ENCODE results near the gene MAP3K4.

The MAP3K4 gene

GRCh38 chr6:161080263-161080970, 88.8 kb downstream of the MAP3K4 start:
- Histone ChIP-seq H3K9me3 (ENCODE audit: low read depth, low read length) (no peaks in the 10 kb centered on the region), H3K9ac (ENCODE audit: insufficient read length) (no peak overlapping the region), H3K4me3 (no peak overlapping the region), H3K27ac (no peak overlapping the region), H3K36me3 (ENCODE audit: insufficient read depth, low read length) (peaks cover 31% of the 10 kb centered on the region)
- DNase-seq (ENCODE audit: low read depth, low spot score), result no peak
- TF ChIP-seq EZH2 (IDR thresholded peaks at IDR 0.05) (no peak), POLR2AphosphoS5 (IDR thresholded peaks at IDR 0.05; ENCODE audit: borderline replicate concordance, low read depth, low read length) (no peak), FOXP2 (optimal IDR thresholded peaks at IDR 0.05; ENCODE audit: control extremely low read depth, extremely low read length, insufficient read depth) (no peak)

- H3K9me3 ChIP-seq (ENCODE audit: low read depth, low read length), result no peaks in the 10 kb centered on the region
- no peak overlapping the region for H3K4me3 ChIP-seq
- no peak for DNase-seq (ENCODE audit: low read depth, low spot score)
- TF ChIP-seq EZH2 (IDR thresholded peaks at IDR 0.05) (no peak), POLR2AphosphoS5 (IDR thresholded peaks at IDR 0.05; ENCODE audit: borderline replicate concordance, low read depth, low read length) (no peak), FOXP2 (optimal IDR thresholded peaks at IDR 0.05; ENCODE audit: control extremely low read depth, extremely low read length, insufficient read depth) (no peak)
- H3K27ac ChIP-seq, result no peak overlapping the region
- no peak overlapping the region for H3K9ac ChIP-seq (ENCODE audit: insufficient read length)
- H3K36me3 ChIP-seq (ENCODE audit: insufficient read depth, low read length), result peaks cover 42% of the 10 kb centered on the region
These were observed 90.6 kb downstream of the MAP3K4 start for GRCh38 chr6:161082215-161082614.

GRCh38 chr6:161085246-161085645, 93.7 kb downstream of the MAP3K4 start:
- Histone ChIP-seq H3K36me3 (ENCODE audit: insufficient read depth, low read length) (peaks cover 62% of the 10 kb centered on the region), H3K9me3 (ENCODE audit: low read depth, low read length) (no peaks in the 10 kb centered on the region), H3K9ac (ENCODE audit: insufficient read length) (no peak overlapping the region), H3K4me3 (no peak overlapping the region), H3K27ac (no peak overlapping the region)
- DNase-seq (ENCODE audit: low read depth, low spot score), result no peak
- no peak for TF ChIP-seq EZH2 (IDR thresholded peaks at IDR 0.05)

GRCh38 chr6:161088676-161089328, 97.2 kb downstream of the MAP3K4 start:
- DNase-seq (ENCODE audit: low read depth, low spot score), result no peak
- TF ChIP-seq FOXP2 (optimal IDR thresholded peaks at IDR 0.05; ENCODE audit: control extremely low read depth, extremely low read length, insufficient read depth) (no peak), EZH2 (IDR thresholded peaks at IDR 0.05) (no peak), POLR2AphosphoS5 (IDR thresholded peaks at IDR 0.05; ENCODE audit: borderline replicate concordance, low read depth, low read length) (no peak)
- peaks cover 64% of the 10 kb centered on the region for H3K36me3 ChIP-seq (ENCODE audit: insufficient read depth, low read length)
- H3K9ac ChIP-seq (ENCODE audit: insufficient read length), result no peak overlapping the region
- no peak overlapping the region for H3K27ac ChIP-seq
- no peak overlapping the region for H3K4me3 ChIP-seq
- H3K9me3 ChIP-seq (ENCODE audit: low read depth, low read length), result no peaks in the 10 kb centered on the region

- Histone ChIP-seq H3K4me3 (no peak overlapping the region), H3K9ac (ENCODE audit: insufficient read length) (no peak overlapping the region), H3K9me3 (ENCODE audit: low read depth, low read length) (no peaks in the 10 kb centered on the region), H3K27ac (no peak overlapping the region), H3K36me3 (ENCODE audit: insufficient read depth, low read length) (peaks cover 44% of the 10 kb centered on the region)
- no peak for DNase-seq (ENCODE audit: low read depth, low spot score)
- TF ChIP-seq FOXP2 (optimal IDR thresholded peaks at IDR 0.05; ENCODE audit: control extremely low read depth, extremely low read length, insufficient read depth) (no peak), EZH2 (IDR thresholded peaks at IDR 0.05) (no peak), POLR2AphosphoS5 (IDR thresholded peaks at IDR 0.05; ENCODE audit: borderline replicate concordance, low read depth, low read length) (no peak)
These were observed 99.6 kb downstream of the MAP3K4 start for GRCh38 chr6:161091151-161091550.

- Histone ChIP-seq H3K9me3 (ENCODE audit: low read depth, low read length) (no peaks in the 10 kb centered on the region), H3K27ac (no peak overlapping the region), H3K9ac (ENCODE audit: insufficient read length) (no peak overlapping the region), H3K4me3 (no peak overlapping the region), H3K36me3 (ENCODE audit: insufficient read depth, low read length) (peaks cover 40% of the 10 kb centered on the region)
- DNase-seq (ENCODE audit: low read depth, low spot score), result no peak
- TF ChIP-seq EZH2 (IDR thresholded peaks at IDR 0.05), result no peak
- TF ChIP-seq POLR2AphosphoS5 (IDR thresholded peaks at IDR 0.05; ENCODE audit: borderline replicate concordance, low read depth, low read length), result no peak
- TF ChIP-seq FOXP2 (optimal IDR thresholded peaks at IDR 0.05; ENCODE audit: control extremely low read depth, extremely low read length, insufficient read depth), result no peak
These were observed 100.6 kb downstream of the MAP3K4 start for GRCh38 chr6:161091972-161092701.

GRCh38 chr6:161094955-161095354, 103.4 kb downstream of the MAP3K4 start:
- peaks cover 28% of the 10 kb centered on the region for H3K36me3 ChIP-seq (ENCODE audit: insufficient read depth, low read length)
- no peak overlapping the region for H3K27ac ChIP-seq
- no peaks in the 10 kb centered on the region for H3K9me3 ChIP-seq (ENCODE audit: low read depth, low read length)
- H3K9ac ChIP-seq (ENCODE audit: insufficient read length), result no peak overlapping the region
- no peak for TF ChIP-seq EZH2 (IDR thresholded peaks at IDR 0.05)
- TF ChIP-seq POLR2AphosphoS5 (IDR thresholded peaks at IDR 0.05; ENCODE audit: borderline replicate concordance, low read depth, low read length), result no peak
- no peak for TF ChIP-seq FOXP2 (optimal IDR thresholded peaks at IDR 0.05; ENCODE audit: control extremely low read depth, extremely low read length, insufficient read depth)
- no peak overlapping the region for H3K4me3 ChIP-seq
- no peak for DNase-seq (ENCODE audit: low read depth, low spot score)

GRCh38 chr6:161095916-161096315, 104.3 kb downstream of the MAP3K4 start:
- H3K4me3 ChIP-seq, result no peak overlapping the region
- H3K36me3 ChIP-seq (ENCODE audit: insufficient read depth, low read length), result peaks cover 26% of the 10 kb centered on the region
- no peak overlapping the region for H3K9ac ChIP-seq (ENCODE audit: insufficient read length)
- no peaks in the 10 kb centered on the region for H3K9me3 ChIP-seq (ENCODE audit: low read depth, low read length)
- no peak for TF ChIP-seq POLR2AphosphoS5 (IDR thresholded peaks at IDR 0.05; ENCODE audit: borderline replicate concordance, low read depth, low read length)
- no peak for DNase-seq (ENCODE audit: low read depth, low spot score)
- H3K27ac ChIP-seq, result no peak overlapping the region
